ENCODE measurements around the gene NAALADL2.

- TF ChIP-seq CTCF (IDR thresholded peaks at IDR 0.05): no peak
- TF ChIP-seq EZH2 (IDR thresholded peaks at IDR 0.05; ENCODE audit: borderline replicate concordance, insufficient read depth, low read depth, low read length, poor library complexity, severe bottlenecking): no peak
Measured at GRCh38 chr3:175404027-175404426, 544.9 kb downstream of the NAALADL2 start.

Data from B cell (primary cell).